NCI-H2081 (cell line): ENCODE results near the gene ZDHHC16.
"Not testable (repeated sequence)": the region's sequence is repeated elsewhere in the genome, so short reads cannot be mapped to it uniquely, and the experiment has no call there.

ENCODE experiments used
- DNase-seq, 2 experiments: peaks; one replicate each; lab custom pipeline; 2025; lab: John Stamatoyannopoulos, UW

The ZDHHC16 gene

DNA sequence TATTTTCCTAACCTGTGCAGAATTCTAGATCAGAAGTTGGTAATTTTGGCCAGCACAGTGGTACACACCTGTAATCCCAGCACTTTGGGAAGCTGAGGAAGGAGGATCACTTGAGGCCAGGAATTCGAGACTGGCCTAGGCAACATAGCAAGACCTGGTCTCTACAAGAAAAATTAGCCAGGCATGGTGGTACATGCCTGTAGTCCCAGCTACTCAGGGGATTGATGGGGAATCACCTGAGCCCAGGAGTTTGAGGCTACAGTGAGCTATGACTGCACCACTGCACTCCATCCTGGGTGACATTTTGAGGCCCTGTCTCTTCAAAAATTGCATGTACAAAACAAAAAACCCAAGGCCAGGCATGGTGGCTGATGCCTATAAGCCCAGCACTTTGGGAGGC lies 11.4 kb upstream of the ZDHHC16 start:
- no peak for DNase-seq

DNA sequence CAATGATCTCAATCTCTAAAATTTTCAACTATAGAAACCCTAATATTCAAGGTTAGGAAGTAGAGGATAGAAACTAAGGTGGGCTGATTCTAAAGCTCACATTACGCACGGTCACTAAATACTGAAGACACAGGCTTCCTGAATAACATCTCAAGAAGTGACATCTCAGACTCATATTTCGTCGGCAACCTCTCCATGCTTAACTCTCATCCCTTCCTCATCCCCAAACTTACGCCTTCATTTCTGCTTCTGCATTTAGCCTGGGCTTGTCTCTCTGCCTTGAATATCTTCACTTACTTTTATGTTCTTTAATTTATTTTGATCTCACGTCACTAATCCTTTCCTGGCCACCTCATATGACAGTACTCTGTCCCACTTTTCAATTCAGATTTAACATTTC lies 10.8 kb upstream of the ZDHHC16 start:
- no peak for DNase-seq

DNA sequence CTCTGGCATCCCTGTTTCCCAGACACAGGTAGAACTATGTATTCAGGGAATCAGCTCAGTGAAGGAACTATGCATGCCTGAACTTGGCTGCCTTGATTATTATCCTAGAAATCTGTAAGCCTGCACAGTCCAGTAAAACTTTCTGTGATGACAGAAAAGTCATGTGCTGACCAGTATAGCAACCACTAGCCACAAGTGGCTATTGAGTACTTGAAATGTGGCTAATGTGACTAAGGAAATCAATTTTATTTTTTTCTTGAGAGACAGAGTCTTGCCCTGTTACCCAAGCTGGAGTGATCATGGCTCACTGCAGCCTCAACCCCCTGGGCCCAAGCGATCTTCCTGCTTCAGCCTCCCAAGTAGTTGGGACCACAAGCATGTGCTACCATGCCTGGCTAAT lies 3.7 kb upstream of the ZDHHC16 start:
- no peak for DNase-seq

GRCh38 chr10:97444212-97444611 lies 1.8 kb upstream of the ZDHHC16 start:
- no peak for DNase-seq

- no peak for DNase-seq
These were observed 636 bp upstream of the ZDHHC16 start for GRCh38 chr10:97445357-97445721.

DNA sequence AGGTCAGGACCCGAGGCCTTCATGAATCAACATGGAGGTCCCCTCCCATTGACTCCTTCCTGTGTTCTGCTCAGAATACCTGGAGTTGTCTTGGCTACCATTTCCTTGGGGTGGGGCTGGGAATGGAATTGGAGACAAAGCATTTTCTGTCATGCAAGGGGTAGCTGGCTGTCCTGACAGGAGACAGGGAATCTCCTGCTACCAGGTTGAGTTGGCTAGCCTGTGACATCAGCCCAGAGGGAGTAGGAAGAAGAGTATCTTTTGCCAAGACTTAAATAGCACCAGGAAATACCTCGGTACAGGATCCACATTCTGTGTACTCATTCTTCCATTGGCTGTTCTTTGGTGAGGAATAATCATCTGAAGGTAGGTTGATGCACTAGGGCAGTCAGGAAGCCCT lies 4.9 kb downstream of the ZDHHC16 start:
- no peak for DNase-seq

DNA sequence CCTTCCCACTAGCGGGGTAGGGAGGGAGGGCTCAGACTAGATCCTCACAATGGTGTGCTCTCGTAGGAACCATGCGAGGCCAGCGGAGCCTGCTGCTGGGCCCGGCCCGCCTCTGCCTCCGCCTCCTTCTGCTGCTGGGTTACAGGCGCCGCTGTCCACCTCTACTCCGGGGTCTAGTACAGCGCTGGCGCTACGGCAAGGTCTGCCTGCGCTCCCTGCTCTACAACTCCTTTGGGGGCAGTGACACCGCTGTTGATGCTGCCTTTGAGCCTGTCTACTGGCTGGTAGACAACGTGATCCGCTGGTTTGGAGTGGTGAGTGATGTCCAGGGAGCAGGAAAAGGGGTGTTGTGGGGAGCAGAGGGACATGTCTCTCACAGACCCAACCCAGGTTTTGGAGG lies 5.6 kb downstream of the ZDHHC16 start:
- DNase-seq: no peak

GRCh38 chr10:97452352-97452751 lies 6.4 kb downstream of the ZDHHC16 start:
- DNase-seq: no peak

- no peak for DNase-seq
These were observed 8.5 kb downstream of the ZDHHC16 start for GRCh38 chr10:97454330-97455036.

- no peak for DNase-seq
These were observed 10.2 kb downstream of the ZDHHC16 start for GRCh38 chr10:97456034-97456685.

GRCh38 chr10:97456686-97457065 lies 10.7 kb downstream of the ZDHHC16 start:
- DNase-seq: no peak

- no peak for DNase-seq
These were observed 13.1 kb downstream of the ZDHHC16 start for GRCh38 chr10:97459111-97459510.

- DNase-seq: no peak
These were observed 14.0 kb downstream of the ZDHHC16 start for GRCh38 chr10:97459933-97460332.

- DNase-seq: no peak
These were observed 16.3 kb downstream of the ZDHHC16 start for GRCh38 chr10:97462309-97462708.

- peak; percentile 6 to 7 for DNase-seq
These were observed 17.6 kb downstream of the ZDHHC16 start for GRCh38 chr10:97463363-97464132.

GRCh38 chr10:97464226-97464625 lies 18.3 kb downstream of the ZDHHC16 start:
- DNase-seq: no peak

DNA sequence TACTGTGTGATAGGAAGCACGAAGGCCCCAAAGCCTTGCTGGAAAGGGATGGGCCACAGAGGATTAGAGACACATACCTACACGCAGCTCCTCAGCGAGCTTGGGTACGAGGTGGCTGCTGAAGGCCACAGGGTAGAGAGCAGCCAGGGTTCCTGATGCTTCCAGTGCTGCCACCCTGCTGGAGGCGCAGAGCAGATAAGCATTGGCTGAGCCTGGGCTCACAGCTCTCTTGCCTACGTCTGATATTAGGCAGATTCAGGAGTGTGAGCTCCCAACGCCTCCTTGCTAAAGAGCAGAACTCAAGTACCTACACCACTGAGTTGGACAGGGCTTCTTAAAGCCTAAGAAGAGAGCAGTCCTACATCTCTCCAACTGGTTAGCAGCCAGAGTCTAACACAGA lies 20.0 kb downstream of the ZDHHC16 start:
- DNase-seq: no peak

GRCh38 chr10:97466755-97467154 lies 20.8 kb downstream of the ZDHHC16 start:
- no peak for DNase-seq

DNA sequence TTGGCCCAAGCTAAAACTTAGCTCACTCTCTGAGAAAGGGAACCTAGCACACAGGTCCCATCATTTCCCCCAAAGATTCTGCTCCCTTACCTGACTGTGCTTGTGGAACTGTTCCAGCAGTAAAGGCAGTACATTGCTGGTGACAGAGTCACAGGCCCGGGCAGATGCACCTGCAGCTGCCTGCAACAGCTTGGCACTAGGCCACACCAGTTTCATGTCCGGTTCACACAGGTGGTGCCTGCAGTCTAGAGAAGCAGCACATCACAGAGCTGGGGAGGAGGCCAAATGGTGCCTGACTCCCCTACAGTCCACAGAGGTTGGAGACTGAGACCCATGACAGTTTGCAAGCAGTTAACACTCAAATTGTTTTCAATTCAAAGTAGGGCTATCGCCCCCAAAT lies 22.2 kb downstream of the ZDHHC16 start:
- peak; percentile 1 to 25 for DNase-seq

DNA sequence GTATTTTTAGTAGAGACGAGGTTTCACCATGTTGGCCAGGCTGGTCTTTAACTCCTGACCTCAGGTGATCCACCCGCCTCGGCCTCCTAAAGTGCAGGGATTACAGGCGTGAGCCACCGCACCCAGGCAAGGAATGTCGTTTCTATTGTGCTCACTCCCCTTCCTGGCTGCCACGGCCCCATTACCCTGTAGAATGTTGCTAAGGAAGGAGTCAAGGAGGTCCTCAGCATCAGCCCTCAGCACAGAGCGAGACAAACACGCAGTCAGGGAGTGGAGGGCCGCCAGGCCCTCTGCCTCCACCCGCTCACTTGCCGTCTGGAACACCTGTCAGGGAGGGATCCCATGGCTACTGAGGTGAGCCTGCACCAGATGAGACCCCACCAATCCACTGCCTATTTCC lies 22.8 kb downstream of the ZDHHC16 start:
- DNase-seq: not testable (repeated sequence)

- DNase-seq: no peak
These were observed 28.9 kb downstream of the ZDHHC16 start for GRCh38 chr10:97474918-97475317.

DNA sequence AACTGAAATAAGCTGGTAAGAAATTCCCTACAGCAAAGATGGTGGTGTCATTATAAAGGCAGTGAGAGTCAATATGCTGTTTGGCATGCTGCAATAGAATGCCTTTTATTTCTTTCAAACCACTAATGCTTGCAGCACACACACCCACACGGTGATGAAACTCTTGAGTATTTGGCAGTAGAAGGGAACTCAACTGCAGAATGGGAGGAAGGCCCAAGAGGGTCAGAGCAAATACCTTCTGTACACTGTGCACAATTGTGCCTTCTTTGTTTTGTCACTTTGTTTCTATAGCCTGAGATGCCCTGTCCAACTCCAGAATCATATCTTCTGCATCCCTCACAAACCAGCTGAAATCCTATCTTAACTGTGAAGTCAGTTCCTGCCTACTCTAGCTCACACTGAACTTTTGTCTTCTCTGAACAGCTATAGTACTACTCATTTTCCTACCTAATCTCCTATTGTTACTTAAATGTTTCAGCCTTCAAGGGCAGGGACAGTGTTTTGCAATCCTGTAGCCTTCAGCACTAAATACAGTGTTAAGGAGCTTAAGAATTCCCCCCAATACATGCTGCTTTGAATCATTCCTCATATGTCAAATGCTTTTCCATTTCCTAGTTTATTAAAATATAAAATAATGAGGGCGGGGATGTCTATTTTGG lies 30.1 kb downstream of the ZDHHC16 start:
- no peak for DNase-seq

DNA sequence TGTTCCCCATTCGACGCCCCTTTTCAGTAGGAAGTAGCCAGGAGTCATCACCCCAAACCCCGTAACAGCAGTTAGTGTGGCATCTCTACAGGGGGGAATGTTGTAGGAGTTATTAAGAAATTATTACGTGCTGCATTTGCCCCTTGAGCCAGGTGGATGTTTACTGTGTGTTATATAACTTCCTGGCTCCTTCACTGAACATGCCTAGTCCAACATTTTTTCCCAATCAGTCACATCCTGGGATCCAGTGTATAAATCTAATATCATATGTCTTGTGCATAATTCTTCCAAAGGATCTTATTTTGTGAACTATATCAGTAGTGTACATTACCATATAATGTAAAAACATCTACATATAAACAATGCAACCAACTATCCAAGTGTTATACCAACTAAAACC lies 33.4 kb downstream of the ZDHHC16 start:
- not testable (repeated sequence) for DNase-seq
